HG02973 (cell line): ENCODE data around the gene POLR2E.

Experiments
- ATAC-seq: cut with Tn5 transposase; IDR thresholded peaks from one replicate; pipeline ENCODE4 v1.9.1; 2021; ENCODE audit warnings: moderate library complexity; ENCODE audit not compliant: unreplicated experiment

POLR2E gene

DNA sequence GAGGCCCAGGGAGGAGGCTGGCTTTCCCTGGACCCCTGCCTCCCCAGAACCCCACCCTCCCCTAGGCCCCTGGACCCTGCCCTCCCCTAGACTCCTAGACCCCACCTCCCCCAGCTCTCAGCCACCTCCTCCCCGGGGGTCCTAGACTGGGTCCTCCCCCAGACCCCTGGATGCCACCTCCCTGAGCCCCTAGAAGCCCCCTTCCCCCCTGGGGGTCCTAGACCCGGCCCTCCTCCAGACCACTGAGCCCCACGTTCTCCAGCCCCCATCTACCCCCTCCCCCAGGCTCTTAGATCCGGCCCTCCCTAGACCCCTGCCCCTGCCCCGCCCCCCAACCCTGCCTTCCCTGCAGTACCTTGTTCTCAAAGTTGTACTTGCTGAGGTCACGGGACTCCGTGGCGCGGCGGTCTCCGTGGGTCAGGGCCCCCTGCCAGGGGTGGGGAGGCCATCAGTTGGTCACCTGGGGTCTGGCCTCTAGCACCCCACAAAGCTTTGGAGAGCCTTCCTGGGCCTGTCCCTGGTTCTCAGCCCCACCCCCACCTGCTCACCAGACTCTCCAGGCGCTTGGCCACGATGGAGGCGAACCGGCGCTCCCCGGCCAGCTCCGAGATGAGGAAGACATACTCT is 16.6 kb upstream of the POLR2E start:
- ATAC-seq, result no peak

DNA sequence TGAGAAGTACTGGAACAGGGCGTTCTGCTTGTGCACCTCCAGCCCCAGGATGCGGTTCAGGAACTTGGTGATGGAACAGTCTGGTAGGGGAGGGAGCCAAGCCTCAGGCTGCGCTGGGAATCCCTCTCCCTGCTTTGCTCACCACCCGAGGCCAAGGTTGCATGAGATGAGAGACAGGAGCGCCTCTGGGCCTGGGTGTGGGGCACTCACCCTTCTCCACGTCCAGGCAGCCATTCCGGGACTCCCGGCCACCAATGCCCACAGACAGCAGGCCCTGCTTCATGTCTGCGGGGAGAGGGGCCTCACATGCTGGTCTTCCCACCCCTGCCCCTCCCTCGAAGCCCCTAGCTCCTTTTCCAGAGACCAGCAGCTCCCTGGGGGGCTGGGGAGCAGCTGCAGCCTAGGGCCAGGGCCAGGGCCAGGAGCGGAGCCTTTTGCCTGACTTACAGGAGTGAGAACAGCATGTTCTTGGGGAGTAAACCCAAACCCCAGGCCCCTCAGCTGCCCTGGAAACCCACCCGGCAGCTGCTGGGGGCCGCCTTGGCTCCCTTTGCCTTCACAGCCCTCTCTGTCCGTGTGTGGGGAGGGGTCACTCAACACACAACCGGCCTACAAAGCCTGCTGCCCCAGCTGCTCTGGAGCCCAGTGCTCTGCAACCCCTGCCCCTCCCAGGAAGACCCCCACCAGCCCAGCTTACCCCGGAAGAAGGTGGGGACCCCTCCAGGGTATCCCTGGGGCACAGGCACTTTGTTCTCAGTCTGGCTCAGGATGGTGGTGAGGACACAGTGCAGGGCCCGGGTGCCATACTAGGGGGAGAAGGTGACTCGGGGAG is 15.8 kb upstream of the POLR2E start:
- ATAC-seq, result no peak

DNA sequence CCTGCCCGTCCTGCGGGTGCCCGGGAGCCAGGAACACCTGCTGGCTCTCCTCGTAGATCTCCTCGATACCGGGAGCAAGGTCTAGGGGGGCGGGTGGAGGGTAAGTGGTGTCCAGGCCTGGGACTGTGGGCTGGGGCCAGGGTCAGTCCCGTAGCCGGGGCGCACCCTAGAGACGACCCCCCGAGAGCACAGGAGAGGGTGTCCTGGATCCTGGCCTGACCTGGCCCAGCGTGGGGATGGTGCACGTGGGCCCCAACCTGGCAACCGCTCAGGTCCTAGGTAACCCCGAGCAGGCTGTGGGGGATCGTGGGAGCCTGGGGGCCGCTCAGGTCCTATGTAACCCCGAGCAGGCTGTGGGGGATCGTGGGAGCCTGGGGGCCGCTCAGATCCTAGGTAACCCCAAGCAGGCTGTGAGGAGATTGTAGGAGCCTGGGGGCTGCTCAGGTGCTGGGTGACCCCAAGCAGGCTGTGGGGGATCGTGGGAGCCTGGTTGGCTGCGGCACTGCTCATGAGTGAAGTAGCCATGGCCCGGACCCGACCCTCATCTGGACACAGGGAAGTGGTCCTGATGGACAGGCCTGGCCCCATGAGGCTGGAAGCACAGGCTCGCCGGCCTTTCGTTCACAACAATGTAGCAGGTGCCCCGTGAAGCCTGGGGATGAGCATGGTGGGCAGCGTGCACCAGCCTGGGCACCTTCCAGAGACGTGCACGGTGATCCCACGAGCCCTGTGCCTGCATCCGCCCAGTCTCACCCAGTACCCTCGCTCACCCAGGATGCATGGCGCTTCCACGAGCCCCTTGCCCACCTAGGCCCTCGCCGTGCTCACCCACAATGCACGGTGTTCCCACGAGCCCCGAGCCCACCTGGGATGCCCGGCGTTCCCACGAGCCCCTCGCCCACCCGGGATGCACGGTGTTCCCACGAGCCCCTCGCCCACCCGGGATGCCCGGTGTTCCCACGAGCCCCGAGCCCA is 14.8 kb upstream of the POLR2E start:
- ATAC-seq, result no peak

DNA sequence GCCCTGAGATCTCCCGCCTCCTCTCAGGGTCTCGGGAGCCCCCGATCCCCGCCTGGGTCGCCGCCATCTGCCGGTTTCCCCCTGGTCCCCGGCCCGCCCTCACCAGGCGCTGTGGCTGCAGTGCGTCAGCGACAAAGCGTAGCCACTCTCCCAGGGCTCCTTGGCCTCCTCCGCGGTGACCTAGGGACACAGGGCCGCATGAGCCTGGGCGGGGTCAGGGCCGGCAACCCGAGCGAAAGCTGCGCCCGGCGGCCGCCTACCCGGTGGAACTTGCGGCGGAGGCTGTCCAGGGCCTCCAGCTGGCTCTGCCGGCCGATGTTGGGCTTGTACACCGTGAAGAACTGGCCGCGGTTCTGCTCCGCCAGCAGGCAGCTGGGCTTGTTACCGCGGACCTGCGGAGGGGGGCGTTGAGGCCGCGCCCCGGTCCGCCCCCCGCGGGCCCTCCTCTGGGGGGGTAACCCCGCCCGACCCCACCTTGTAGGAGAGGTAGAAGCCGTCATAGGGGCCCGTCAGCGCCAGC is 13.9 kb upstream of the POLR2E start:
- no peak for ATAC-seq

DNA sequence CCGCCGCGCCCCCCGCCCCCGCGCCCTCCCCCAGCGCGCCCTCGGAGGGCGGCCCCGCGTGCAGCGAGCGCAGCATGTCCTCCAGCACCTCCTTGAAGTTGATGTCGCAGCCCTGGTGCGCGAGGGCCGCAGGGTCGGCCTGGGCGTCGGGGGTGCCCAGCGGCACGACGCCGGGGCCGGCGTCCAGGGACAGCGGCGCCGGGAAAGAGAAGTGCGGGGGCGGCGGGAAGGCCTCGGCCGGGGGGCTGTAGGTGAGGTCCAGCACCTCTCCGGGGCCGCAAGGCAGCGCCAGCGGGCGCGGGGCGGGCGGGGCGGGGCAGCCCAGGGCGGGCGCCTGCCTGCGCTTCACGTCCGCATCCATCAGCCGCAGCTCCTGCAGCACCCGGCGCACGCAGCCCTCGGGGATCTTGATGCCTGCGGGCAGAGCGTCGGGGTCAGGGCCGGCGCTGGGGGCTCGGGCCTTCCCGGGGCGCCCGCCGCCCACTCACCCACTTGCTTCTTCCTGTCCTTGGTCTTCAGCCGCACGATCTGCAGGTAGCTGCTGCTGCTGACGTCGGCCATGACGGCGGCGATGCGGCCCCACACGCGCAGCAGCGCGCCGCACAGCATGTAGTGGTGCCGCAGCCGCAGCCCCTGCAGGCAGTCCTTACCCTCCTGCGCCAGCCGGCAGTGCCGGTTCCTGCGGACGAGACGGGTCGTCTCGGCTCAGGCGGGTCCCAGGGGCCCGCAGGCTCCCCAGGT is 13.3 kb upstream of the POLR2E start:
- no peak for ATAC-seq

DNA sequence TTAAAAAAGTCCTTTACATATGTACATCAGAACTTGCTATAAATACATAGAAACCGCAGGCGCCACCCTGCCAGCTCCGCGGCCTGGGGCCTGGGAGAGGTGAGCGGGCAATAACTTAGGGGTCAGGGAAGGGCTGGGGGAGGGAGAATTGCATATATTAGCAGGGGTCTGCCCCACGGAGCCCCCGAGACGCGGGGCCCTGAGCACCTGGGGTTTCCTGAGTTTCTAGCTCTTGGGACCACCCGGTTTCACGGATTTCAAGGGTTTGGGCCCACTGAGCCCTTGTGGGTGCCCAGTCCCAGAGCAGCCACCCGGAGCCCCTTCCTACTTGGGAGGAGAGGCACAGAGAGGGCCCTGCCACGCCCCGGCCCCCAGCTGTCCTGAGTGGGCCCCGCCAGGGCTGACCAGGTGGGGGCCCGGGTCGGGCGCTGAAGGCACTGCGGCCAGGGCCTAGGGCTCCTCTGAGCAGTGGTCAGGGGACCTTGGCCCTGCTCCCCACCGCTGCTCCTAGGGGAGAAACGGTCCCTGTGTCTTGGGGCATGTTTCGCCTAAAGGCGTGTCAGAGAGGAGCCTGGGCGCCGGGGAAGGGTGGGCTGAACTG is 12.6 kb upstream of the POLR2E start:
- no peak for ATAC-seq

DNA sequence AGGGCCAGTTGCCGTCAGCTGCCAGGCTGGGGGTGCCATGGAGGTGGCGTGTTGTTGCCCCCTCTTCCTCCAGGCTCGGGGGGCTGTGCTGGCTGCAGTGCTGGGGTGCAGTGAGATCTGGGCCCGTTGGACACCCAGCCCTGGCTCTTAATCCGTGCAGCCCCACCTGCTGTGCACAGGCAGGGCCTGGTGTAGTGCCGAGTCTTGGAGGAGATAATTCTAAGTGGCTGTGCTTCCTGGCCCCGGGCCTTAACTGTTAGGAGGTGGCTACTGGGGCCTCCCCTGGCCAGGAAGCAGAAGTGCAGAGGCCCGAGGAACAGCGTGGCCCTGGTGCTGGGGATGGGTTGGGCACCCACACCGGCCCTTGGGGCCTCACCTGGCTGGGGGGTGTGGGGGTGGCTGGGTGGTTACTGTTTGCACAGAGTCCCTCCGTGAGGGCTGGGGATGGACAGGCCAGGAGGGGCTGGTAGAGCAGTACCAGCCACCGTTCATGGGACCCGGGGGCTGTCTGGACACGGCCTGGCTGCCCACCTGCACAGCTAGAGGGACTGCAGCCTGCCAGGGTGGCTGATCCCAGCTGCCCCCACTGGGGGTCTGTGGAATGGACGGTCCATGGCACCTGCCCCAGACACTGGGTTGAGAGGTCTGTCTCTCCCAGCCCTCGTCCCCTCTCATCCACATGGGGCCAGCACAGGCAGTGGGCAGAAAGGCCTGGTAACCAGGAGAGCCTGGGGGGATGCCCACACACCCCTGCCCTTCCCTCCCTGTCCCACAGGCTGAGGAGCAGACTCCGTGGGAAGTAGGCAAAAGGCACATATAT is 11.9 kb upstream of the POLR2E start:
- no peak for ATAC-seq

DNA sequence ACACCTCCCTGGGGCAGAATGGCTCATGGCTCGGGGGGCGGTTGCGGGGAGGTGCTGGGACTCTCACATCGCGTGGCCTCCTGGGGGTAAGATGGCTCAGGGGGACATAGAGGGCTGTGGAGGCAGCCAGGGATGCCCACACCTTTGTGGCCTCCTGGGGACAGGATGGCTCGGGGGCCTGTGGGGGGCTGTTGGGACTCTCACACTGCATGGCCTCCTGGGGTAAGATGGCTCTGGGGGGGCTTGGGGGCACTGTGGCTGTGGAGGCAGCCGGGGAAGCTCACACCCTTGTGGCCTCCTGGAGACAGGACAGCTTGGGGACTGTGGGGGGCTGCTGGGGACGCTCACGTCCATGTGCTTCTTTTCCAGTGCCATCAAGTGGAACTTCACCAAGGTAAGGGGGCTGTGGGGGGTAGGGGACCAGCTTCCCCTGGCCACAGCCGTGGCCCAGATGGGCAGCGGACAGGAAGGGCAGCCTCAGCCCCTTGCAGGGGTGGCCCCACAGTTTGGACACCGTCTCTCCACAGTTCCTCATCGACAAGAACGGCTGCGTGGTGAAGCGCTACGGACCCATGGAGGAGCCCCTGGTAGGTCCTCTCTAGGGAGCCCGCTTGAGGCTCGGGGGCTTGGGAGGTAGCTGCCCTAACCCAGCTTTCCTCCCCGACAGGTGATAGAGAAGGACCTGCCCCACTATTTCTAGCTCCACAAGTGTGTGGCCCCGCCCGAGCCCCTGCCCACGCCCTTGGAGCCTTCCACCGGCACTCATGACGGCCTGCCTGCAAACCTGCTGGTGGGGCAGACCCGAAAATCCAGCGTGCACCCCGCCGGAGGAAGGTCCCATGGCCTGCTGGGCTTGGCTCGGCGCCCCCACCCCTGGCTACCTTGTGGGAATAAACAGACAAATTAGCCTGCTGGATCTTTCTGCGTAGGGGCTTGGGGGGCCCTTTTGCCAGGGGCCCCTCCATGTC is 11.0 kb upstream of the POLR2E start:
- no peak for ATAC-seq

DNA sequence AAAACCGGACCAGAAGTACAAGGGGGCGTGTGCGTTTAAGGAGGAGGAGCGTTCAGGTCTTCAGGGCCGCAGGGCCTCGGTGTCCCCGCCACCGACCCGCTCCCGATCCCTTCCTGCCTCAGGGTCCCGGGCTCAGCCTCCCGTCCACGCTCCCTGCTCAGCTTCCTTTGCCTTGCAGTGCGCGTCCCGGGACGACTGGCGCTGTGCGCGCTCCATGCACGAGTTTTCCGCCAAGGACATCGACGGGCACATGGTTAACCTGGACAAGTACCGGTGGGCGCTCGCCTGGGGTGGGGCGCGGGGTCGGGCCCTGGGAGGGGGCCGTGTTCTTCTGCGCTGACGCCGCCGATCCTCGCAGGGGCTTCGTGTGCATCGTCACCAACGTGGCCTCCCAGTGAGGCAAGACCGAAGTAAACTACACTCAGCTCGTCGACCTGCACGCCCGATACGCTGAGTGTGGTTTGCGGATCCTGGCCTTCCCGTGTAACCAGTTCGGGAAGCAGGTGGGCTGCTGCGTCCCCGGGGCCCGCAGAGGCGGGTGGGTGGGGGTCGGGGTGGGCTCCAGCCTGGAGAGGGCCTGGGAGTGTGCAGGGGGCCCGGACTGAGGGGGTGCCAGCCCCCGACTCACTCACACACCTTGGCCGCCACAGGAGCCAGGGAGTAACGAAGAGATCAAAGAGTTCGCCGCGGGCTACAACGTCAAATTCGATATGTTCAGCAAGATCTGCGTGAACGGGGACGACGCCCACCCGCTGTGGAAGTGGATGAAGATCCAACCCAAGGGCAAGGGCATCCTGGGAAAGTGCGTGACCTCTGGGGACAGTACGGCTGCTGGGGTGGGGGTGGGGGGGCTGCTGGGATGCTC is 10.1 kb upstream of the POLR2E start:
- ATAC-seq, result no peak

DNA sequence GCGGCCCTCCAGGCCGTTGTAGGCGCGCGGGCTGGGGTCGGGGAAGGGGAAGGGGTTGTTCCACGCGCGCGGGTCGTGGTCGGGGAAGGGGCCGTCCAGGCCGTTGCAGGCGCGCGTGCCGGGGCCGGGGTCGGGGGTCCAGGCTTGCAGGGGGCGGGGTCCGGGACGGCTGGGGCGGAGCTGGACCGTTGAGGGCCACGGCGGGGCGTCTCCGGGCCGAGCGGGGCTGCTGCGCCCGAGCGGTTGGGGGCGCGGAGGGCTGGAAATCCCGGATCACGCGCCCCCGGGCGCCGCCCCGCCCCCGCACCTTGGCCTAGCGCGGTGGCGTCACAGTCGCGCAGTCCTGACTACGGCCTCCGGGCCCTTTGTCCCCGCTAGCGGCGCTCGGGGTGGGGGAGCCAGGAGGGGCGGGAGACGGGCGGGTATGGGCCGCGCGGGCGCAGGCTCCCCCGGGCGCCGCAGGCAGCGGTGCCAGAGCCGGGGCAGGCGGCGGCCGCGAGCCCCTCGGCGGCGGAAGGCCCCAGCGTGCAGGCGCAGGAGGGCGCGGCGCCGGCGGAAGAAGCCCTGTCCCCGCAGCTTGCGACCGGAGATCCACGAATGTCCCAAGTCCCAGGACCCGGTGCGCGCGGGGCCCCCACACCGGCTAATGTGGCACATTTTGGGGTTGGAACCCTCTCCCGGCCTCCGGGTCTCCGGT is 9.3 kb upstream of the POLR2E start:
- peak; percentile 29 for ATAC-seq

DNA sequence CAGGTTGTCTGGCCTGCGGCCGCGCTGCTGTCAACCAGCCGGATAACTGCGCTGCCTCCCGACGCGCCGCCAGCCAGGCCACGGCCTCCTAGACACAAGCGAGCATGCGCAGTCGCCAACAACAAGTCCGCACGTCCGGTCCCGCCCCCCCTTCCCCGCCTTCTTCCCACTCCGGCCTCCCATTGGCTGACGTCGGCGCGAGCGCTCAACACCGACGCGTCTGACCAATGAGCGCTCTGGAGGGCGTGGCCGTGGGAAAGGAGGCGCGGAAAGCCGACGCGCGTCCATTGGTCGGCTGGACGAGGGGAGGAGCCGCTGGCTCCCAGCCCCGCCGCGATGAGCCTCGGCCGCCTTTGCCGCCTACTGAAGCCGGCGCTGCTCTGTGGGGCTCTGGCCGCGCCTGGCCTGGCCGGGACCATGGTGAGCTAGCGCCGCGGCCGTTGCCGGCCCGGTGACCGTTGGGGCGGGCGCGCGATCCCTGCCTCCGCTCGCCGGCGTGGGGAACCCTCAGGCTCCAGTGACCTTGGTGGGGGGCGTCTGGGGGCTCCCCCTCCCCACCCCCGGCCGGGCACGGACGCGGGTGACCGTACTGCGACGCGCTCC is 8.6 kb upstream of the POLR2E start, which contains the start of gene GPX4:
TSS of gene GPX4 (plus strand) at position 287 of the 603 bp plus-strand sequence. CDS start at position 337, 50 bp downstream.
- peak; percentile 53 for ATAC-seq

DNA sequence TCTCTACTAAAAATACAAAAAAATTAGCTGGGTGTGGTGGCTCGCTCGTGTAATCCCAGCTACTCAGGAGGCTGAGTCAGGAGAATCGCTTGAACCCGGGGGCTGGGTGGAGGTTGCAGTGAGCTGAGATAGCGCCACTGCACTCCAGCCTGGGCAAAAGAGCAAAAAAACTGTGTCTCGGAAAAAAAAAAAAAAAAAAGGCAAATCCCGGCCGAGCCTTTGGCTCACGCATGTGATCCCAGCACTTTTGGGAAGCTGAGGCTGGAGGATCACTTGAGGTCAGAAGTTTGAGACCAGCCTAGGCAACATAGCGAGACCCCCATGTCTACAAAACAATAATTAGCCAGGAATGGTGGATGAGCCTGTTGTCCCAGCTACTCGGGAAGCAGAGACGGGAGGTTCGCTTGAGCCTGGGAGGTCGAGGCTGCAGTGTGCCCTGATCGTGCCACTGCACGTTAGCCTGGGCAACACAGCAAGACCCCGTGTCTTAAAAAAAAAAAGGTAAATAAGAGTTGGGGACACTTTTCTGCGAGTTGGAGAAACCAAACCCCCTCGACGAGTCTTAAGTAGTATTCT is 8.0 kb upstream of the POLR2E start:
- no peak for ATAC-seq

DNA sequence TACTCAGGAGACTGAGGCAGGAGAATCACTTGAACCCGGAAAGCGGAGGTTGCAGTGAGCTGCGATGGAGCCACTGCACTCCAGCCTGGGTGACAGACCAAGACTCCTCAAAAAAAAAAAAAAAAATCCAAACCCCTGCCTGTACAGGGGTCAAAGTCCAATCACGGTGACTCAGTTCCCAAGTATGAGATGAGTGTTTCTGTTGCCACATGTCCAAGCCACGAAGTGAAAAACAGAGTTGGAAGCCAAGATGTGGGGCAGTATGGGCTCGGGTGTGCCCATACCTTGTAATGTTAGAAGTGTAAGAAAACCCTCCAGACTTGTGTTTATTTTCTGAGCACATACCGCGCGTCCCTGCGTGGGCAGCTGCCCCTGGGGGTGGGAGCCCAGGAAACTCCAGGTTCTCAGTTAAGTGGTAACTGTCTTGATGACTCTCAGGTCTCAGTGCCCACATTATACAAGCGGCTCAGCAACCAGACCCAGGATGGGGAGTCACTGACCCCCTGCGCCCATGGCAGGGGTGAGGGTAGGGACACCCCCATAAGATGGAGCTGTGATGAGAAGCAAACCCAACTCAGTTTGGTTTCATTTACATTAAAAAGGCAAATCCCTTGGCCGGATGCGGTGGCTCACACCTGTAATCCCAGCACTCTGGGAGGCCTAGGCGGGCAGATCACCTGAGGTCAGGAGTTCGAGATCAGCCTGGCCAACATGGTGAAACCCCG is 7.4 kb upstream of the POLR2E start:
- no peak for ATAC-seq

DNA sequence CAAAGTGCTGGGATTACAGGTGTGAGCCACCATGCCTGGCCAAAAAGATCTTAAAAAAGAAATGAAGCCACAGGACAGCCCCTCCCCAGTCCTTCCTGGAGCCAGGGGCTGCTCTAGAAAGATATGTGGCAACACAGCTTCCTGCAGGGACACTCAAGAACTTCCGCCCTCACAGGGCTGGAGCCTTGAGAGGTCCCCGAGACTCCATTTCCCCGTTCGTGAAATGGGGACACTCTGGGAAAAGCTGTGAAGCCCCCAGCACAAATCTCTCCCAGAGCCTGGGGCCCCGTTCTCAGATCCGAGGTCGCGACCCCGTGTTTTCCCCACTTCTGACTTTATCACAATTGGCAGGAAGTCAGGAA is 6.1 kb upstream of the POLR2E start:
- ATAC-seq, result no peak
